Ovary (tissue), 9 donors: ENCODE measurements around the gene NFIA. TPM values are rescaled to one million over a fixed set of nuclear protein-coding genes. Genes with fewer than 3 reads are reported as not detected.

Source experiments
- DNase-seq, 5 donors: peaks; one replicate each; pipeline ENCODE4 v3.0.0-alpha.2; 2019 to 2020
- H3K27ac ChIP-seq, 2 donors: fragments of 200-600 bp; one replicate each; pipeline versions ENCODE4 v1.5.1 to v1.8.0; 2019 to 2022
- H3K27me3 ChIP-seq: fragments of 200-600 bp; one replicate; pipeline ENCODE4 v1.8.0; 2022
- H3K36me3 ChIP-seq: fragments of 200-600 bp; sonication (generic); one replicate; pipeline ENCODE4 v1.5.1; 2019
- H3K4me1 ChIP-seq: one replicate; pipeline ENCODE4 v1.8.1; 2013; ENCODE audit warnings: mild to moderate bottlenecking, moderate library complexity; ENCODE audit not compliant: insufficient read depth
- H3K4me3 ChIP-seq: fragments of 200-600 bp; sonication (generic); one replicate; pipeline ENCODE4 v1.5.1; 2017
- H3K9me3 ChIP-seq, 2 donors: fragments of 200-600 bp in 1 of 2; sonication (generic) in 1 of 2; one replicate each; pipeline versions ENCODE4 v1.5.1 to v1.8.1; 2013 to 2019; ENCODE audit warnings: mild to moderate bottlenecking in 1 of 2, moderate library complexity in 1 of 2
- CTCF ChIP-seq, 3 donors: fragments of 450-650 bp in 2 of 3; fragments of 200-600 bp in 1 of 3; IDR thresholded peaks; one replicate each; pipeline versions ENCODE4 v1.5.1 to v1.8.0; 2016 to 2022; ENCODE audit warnings: antibody characterized with exemption in 3 of 3, mild to moderate bottlenecking in 1 of 3
- EP300 ChIP-seq: sonication (generic); formaldehyde crosslinking; IDR thresholded peaks from one replicate; pipeline ENCODE4 v1.6.1; 2017; ENCODE audit warnings: antibody characterized with exemption
- POLR2A ChIP-seq: fragments of 450-650 bp; IDR thresholded peaks from one replicate; pipeline ENCODE4 v1.6.1; 2017; ENCODE audit warnings: antibody characterized with exemption, mild to moderate bottlenecking, moderate library complexity
- WGBS, 3 donors: extraction: QIAGEN DNeasy Blood & Tissue Kit in 1 of 3; methylation state at CpG; one replicate each; pipeline versions ENCODE4 v1.1.5 to v1.1.7; 2013 to 2017; 5-methylcytosine and 5-hydroxymethylcytosine counted together
- intact Hi-C, 4 donors: fragments of 100-400 bp; cut with DNase I; formaldehyde crosslinking; loops; one replicate each; pipeline versions ENCODE4 v1.11.0 to v1.15.1; 2022 to 2023
- polyA plus RNA-seq, 2 donors: library from polyadenylated mRNA; stranded (reverse); fragments of 200-250 nt in 1 of 2; fragments of 350-450 nt in 1 of 2; fragmentation: Illumina TruSeq in 1 of 2; extraction: RNeasy Lipid Tissue Mini Kit (QIAGEN cat#74804) in 1 of 2; gene quantifications; one replicate each; pipeline ENCODE4 v1.2.3, GENCODE V29; 2013 to 2014
- total RNA-seq, 7 donors: library from RNA; depleted of rRNA in 2 of 7; stranded (reverse); fragments of >200 nt in 2 of 7; fragmentation: NEBNext Ultra II Directional in 3 of 7; extraction: Animal tissue kit (Norgen Biotek cat#: 25700) in 3 of 7; gene quantifications; one replicate each; pipeline versions ENCODE4 v1.1.0 to v1.2.4, GENCODE V29; 2016 to 2023
- donor health status: DM: no; HTN: no; CAD: no; lungs with moderate emphysema.
- donor health status: DM: no; HTN: no; CAD: no.
- donor health status: Bipolar disorder and iron deficiency.
- donor health status: DM: yes; HTN: yes; CAD: no.
- donor health status: DM: no; HTN: no; CAD: no.
- donor health status: DM: yes; HTN: yes; CAD: no.

Gene NFIA
- total and polyA plus RNA-seq, 9 donors = 11.8 to 115 (median 80.9) TPM

DNA sequence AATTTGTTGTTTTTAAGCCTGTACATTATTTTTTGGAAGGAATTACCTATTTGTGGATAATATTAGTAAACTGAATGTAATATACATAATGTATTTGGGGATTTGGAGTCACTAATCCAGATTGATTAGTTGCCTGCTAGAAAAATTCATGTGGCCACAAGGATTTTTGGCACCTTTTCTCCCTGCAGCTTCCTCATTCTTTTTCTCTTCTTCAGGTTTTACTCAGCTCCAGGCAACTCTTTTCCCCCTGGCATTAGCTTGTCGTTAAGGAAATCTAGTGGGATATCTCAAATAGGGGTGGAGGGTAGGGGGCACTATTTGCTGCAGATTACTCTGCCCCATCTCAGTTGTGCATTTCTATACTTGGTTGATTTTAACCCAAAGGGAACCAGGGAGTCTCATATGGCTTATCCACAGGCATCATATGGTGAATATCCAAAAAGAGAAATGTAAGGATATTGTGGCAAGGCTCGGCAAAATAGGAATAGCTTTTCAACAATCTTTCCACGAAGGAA is 203.1 kb downstream of the NFIA start:
- Histone ChIP-seq H3K27ac (no peak overlapping the region), H3K36me3 (no peaks in the 10 kb centered on the region), H3K27me3 (no peaks in the 10 kb centered on the region), H3K4me3 (no peak overlapping the region), H3K9me3 (no peaks in the 10 kb centered on the region), H3K4me1 (no peaks in the 10 kb centered on the region)
- 78 to 84% (median 81%) methylated on average over 3 of the region's 3 CpGs for whole genome bisulfite sequencing, 3 donors
- no peak for TF ChIP-seq CTCF (IDR thresholded peaks at IDR 0.05)
- no peak for TF ChIP-seq POLR2A
- TF ChIP-seq EP300 = no peak
- intact Hi-C loops = no loop called here
- no peak for DNase-seq

DNA sequence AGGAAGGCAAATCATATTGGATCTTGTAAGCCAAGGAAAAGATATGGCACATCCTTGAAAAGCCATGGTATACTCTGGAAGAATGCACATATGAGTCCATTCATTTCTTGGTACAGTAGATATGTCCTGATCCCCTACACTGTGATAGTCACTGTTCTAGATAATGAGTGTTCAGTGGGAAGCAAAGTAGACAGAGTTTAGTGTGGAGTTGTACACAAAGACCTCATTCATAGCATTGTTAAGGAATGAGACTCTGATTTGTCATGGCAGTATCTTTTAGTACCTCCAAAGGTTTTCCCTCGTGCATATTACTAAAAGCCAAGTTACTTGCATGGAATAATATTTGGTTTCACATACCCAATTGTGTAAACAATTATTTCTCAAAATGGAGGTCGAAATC is 204.7 kb downstream of the NFIA start:
- H3K4me3 ChIP-seq = no peak overlapping the region
- H3K36me3 ChIP-seq = no peaks in the 10 kb centered on the region
- no peaks in the 10 kb centered on the region for H3K9me3 ChIP-seq
- no peaks in the 10 kb centered on the region for H3K4me1 ChIP-seq
- 80 to 82% (median 80%) methylated on average over 2 of the region's 2 CpGs for WGBS, 3 donors
- TF ChIP-seq POLR2A (no peak), EP300 (no peak)
- no peaks in the 10 kb centered on the region for H3K27me3 ChIP-seq
- H3K27ac ChIP-seq = no peak overlapping the region
- DNase-seq = no peak
- intact Hi-C loops = no loop called here

DNA sequence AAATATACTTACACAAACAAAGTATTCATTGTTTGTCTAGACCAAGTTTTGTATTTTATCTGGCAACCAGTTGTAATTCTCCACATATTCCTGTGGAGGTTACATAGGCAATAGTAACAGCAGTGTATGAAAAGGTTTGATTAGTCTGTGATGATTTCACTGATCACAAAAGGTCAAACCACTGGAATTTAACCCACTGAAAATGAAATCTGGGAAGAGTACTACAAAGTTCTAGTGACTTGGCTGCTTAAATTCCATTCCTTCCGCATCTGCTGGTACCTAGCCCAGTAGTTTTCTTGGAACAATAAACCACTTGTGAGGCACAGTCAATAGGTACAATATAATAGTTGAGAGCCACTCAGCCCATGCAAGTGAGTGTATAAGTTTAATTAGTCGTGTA is 205.4 kb downstream of the NFIA start:
- H3K27me3 ChIP-seq = no peaks in the 10 kb centered on the region
- intact Hi-C loops = no loop called here
- no peaks in the 10 kb centered on the region for H3K36me3 ChIP-seq
- no peak overlapping the region for H3K27ac ChIP-seq
- TF ChIP-seq POLR2A (no peak), CTCF (IDR thresholded peaks at IDR 0.05) (no peak), EP300 (no peak)
- H3K4me1 ChIP-seq = no peaks in the 10 kb centered on the region
- H3K4me3 ChIP-seq = no peak overlapping the region
- no peaks in the 10 kb centered on the region for H3K9me3 ChIP-seq
- 48 to 58% (median 55%) methylated on average over 2 of the region's 2 CpGs for WGBS, 3 donors
- no peak for DNase-seq

GRCh38 chr1:61289232-61290098 is 207.1 kb downstream of the NFIA start:
- H3K4me1 ChIP-seq = no peaks in the 10 kb centered on the region
- H3K27ac ChIP-seq = no peak overlapping the region
- DNase-seq = no peak
- intact Hi-C loops = no loop called here
- no peaks in the 10 kb centered on the region for H3K36me3 ChIP-seq
- no peaks in the 10 kb centered on the region for H3K9me3 ChIP-seq
- H3K27me3 ChIP-seq = no peaks in the 10 kb centered on the region
- WGBS, 3 donors = 89 to 94% (median 91%) methylated on average over 4 of the region's 4 CpGs
- no peak for TF ChIP-seq POLR2A
- no peak for TF ChIP-seq EP300
- no peak overlapping the region for H3K4me3 ChIP-seq

DNA sequence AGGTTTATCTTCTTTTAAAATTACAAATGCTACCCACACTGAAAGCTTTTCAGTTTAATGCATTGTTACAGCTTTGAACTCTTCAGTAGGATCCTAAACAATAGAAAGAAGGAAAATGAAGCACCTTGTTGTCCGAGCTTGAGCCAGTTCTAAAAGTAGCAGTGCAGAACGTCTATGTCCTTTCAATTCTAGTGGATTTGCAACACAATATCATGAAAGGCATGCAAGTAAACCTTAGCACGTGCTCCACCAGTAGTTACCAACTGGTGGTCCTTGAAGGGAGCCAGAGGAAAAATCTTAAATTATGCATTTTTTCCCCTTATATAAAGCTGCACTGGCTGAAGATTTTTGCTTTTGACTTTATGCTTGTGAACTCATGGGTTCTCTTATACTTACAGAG is 208.2 kb downstream of the NFIA start:
- H3K27me3 ChIP-seq = no peaks in the 10 kb centered on the region
- intact Hi-C loops = no loop called here
- H3K4me1 ChIP-seq = no peaks in the 10 kb centered on the region
- 70 to 75% (median 73%) methylated on average over 3 of the region's 3 CpGs for WGBS, 3 donors
- no peaks in the 10 kb centered on the region for H3K9me3 ChIP-seq
- H3K27ac ChIP-seq = no peak overlapping the region
- TF ChIP-seq CTCF (IDR thresholded peaks at IDR 0.05) = no peak
- no peak for TF ChIP-seq POLR2A
- TF ChIP-seq EP300 = no peak
- H3K36me3 ChIP-seq = no peaks in the 10 kb centered on the region
- DNase-seq = no peak
- H3K4me3 ChIP-seq = no peak overlapping the region
